Measurements from ENCODE around the gene MYO6. TPM values are rescaled to one million over a fixed set of nuclear protein-coding genes. Genes with fewer than 3 reads are reported as not detected.

The MYO6 gene
- polyA plus RNA-seq, 1 of the 3 experiments (the other 2 are of a cell fraction): 6.2 TPM

DNA sequence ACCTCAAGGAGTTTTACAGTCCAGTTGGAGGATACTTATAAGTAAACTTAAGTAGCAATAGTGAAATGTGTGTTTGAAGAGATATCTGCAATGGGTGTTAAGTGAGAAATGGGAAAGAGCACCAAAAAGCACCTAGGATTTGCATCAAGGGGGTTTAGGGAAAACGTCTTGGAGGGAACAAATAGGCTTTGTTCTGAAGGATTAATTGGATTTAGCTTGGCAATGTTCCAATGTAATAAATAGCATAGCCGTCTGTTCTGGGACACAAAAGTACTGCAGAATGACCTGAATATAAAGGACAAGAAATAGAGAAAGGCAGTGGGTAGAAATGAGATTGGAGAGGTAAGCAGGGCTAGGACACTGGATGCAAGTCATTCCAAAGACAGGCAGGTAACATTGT lies 2.8 kb upstream of the MYO6 start:
- 23% methylated on average over 2 of the region's 2 CpGs for WGBS (ENCODE audit: low lambda C conversion rate)
- Histone ChIP-seq H3K27me3 (ENCODE audit: insufficient read depth) (no peaks in the 10 kb centered on the region), H3K27ac (ENCODE audit: low read depth in 2 of 2, low read length in 1 of 2) (no peak overlapping the region), H3K36me3 (replicated peaks in 1 of 2; ENCODE audit: control insufficient read depth in 1 of 2, insufficient read depth in 2 of 2, low read length in 1 of 2) (no peaks in the 10 kb centered on the region), H3K4me3 (ENCODE audit: low read depth in 2 of 2, low read length in 1 of 2) (no peak overlapping the region), H3K79me2 (ENCODE audit: insufficient read depth) (peaks cover 18% of the 10 kb centered on the region), H4K20me1 (ENCODE audit: insufficient read depth) (no peaks in the 10 kb centered on the region), H3F3A (replicated peaks; ENCODE audit: insufficient read depth) (no peaks in the 10 kb centered on the region), H3K4me2 (no peak overlapping the region), H3K4me1 (ENCODE audit: control insufficient read depth in 1 of 2, insufficient read depth in 2 of 2, low read depth in 1 of 2, low read length in 1 of 2) (no peaks in the 10 kb centered on the region; a peak in 1 of 4 replicates), H3K9me3 (no peaks in the 10 kb centered on the region), H3K9me2 (no peaks in the 10 kb centered on the region), H3K9ac (no peak overlapping the region), H2AFZ (ENCODE audit: low read depth) (no peak overlapping the region)
- no peak for TF ChIP-seq MEF2A (IDR thresholded peaks at IDR 0.05; ENCODE audit: borderline replicate concordance, low read depth)
- TF ChIP-seq MXI1 (IDR thresholded peaks at IDR 0.05; ENCODE audit: low read depth, low read length): no peak
- no peak for TF ChIP-seq TAF1 (IDR thresholded peaks at IDR 0.05; ENCODE audit: borderline replicate concordance, low read depth, low read length)
- TF ChIP-seq GABPA (IDR thresholded peaks at IDR 0.05; ENCODE audit: low read depth): no peak
- no peak for TF ChIP-seq FOXJ3 (CRISPR knock-in tag; IDR thresholded peaks at IDR 0.05)
- TF ChIP-seq RAD21 (IDR thresholded peaks at IDR 0.05; ENCODE audit: low read length): no peak
- DNase-seq: no peak
- ChIA-PET POLR2A (no interaction called here), CTCF (no interaction called here)

DNA sequence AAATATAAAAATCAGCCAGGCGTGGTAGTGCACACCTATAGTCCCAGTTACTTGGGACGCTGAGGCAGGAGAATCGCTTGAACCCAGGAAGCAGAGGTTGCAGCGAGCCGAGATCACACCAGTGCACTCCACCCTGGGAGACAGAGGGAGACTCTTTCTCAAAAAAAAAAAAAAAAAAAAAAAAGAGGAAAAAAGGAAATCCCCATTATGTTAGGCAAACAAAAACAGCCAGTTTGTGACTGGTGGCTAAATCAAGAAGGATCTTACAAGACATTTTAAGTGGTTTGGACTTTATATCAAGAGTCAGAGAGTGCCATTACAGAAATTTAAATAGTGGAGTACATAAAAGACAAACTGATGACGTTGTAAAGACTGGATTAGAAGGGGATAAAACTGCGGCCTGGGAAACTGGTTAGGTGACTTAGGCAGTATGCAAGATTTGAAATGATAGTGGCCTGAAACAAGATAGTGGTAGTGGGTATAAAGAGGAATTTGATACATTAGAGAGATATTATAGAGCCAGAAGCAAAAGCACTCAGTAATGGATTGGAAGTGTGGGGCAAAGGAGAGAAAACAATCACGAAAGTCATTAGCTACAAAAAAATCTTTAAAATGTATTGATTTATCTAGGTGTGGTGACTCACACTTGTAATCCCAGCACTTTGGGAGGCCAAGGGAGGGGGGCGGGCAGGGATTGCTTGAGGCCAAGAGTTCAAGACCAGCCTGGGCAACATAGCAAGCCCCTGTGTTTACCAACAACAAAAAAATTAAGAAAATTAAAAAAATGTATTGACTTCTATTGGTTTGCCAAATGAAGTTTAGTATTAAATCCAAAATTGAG lies 1.7 kb upstream of the MYO6 start:
- 88% methylated on average over 9 of the region's 9 CpGs for WGBS (ENCODE audit: low lambda C conversion rate)
- POLR2A ChIA-PET: no interaction called here

More for the DNA sequence above, 1.7 kb upstream of the MYO6 start:
- Histone ChIP-seq H3K36me3 (replicated peaks in 1 of 2; ENCODE audit: control insufficient read depth in 1 of 2, insufficient read depth in 2 of 2, low read length in 1 of 2) (no peaks in the 10 kb centered on the region), H3K4me2 (no peak overlapping the region), H3K9me3 (no peaks in the 10 kb centered on the region), H2AFZ (ENCODE audit: low read depth) (no peak overlapping the region), H3K4me1 (ENCODE audit: control insufficient read depth in 1 of 2, insufficient read depth in 2 of 2, low read depth in 1 of 2, low read length in 1 of 2) (peaks cover 0 to 5% of the 10 kb centered on the region in 2 experiments; a peak in 2 of 4 replicates), H3F3A (replicated peaks; ENCODE audit: insufficient read depth) (peaks cover 5% of the 10 kb centered on the region), H3K4me3 (ENCODE audit: low read depth in 2 of 2, low read length in 1 of 2) (no peak overlapping the region), H3K9me2 (no peaks in the 10 kb centered on the region), H4K20me1 (ENCODE audit: insufficient read depth) (no peaks in the 10 kb centered on the region), H3K79me2 (ENCODE audit: insufficient read depth) (peaks cover 27% of the 10 kb centered on the region), H3K27ac (ENCODE audit: low read depth in 2 of 2, low read length in 1 of 2) (no peak overlapping the region), H3K9ac (no peak overlapping the region), H3K27me3 (ENCODE audit: insufficient read depth) (no peaks in the 10 kb centered on the region)
- CTCF ChIA-PET: no interaction called here
- no peak for DNase-seq
- TF ChIP-seq, protein P1, sequence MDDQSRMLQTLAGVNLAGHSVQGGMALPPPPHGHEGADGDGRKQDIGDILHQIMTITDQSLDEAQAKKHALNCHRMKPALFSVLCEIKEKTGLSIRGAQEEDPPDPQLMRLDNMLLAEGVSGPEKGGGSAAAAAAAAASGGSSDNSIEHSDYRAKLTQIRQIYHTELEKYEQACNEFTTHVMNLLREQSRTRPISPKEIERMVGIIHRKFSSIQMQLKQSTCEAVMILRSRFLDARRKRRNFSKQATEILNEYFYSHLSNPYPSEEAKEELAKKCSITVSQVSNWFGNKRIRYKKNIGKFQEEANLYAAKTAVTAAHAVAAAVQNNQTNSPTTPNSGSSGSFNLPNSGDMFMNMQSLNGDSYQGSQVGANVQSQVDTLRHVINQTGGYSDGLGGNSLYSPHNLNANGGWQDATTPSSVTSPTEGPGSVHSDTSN (IDR thresholded peaks at IDR 0.05): no peak
- TF ChIP-seq TAF1 (IDR thresholded peaks at IDR 0.05; ENCODE audit: borderline replicate concordance, low read depth, low read length): no peak
- TF ChIP-seq EP300 (IDR thresholded peaks at IDR 0.05; ENCODE audit: borderline replicate concordance in 1 of 2, low read depth in 1 of 2, low read length in 1 of 2): no peak
- TF ChIP-seq RFX5 (IDR thresholded peaks at IDR 0.05; ENCODE audit: low read length): no peak
- no peak for TF ChIP-seq FOSL2 (IDR thresholded peaks at IDR 0.05; ENCODE audit: borderline replicate concordance, low read depth)
- TF ChIP-seq FOXJ3 (CRISPR knock-in tag; IDR thresholded peaks at IDR 0.05): no peak
- no peak for TF ChIP-seq RCOR1 (IDR thresholded peaks at IDR 0.05; ENCODE audit: low read length)
- no peak for TF ChIP-seq GATA2 (CRISPR knock-in tag; IDR thresholded peaks at IDR 0.05)
- TF ChIP-seq EZH2phosphoT487 (IDR thresholded peaks at IDR 0.05; ENCODE audit: borderline replicate concordance, low read depth): no peak
- TF ChIP-seq TEAD4 (IDR thresholded peaks at IDR 0.05; ENCODE audit: borderline replicate concordance, insufficient read depth): no peak
- TF ChIP-seq, protein P2, sequence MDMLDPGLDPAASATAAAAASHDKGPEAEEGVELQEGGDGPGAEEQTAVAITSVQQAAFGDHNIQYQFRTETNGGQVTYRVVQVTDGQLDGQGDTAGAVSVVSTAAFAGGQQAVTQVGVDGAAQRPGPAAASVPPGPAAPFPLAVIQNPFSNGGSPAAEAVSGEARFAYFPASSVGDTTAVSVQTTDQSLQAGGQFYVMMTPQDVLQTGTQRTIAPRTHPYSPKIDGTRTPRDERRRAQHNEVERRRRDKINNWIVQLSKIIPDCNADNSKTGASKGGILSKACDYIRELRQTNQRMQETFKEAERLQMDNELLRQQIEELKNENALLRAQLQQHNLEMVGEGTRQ (IDR thresholded peaks at IDR 0.05; ENCODE audit: borderline replicate concordance, low read depth, low read length): no peak
- TF ChIP-seq, protein P3, sequence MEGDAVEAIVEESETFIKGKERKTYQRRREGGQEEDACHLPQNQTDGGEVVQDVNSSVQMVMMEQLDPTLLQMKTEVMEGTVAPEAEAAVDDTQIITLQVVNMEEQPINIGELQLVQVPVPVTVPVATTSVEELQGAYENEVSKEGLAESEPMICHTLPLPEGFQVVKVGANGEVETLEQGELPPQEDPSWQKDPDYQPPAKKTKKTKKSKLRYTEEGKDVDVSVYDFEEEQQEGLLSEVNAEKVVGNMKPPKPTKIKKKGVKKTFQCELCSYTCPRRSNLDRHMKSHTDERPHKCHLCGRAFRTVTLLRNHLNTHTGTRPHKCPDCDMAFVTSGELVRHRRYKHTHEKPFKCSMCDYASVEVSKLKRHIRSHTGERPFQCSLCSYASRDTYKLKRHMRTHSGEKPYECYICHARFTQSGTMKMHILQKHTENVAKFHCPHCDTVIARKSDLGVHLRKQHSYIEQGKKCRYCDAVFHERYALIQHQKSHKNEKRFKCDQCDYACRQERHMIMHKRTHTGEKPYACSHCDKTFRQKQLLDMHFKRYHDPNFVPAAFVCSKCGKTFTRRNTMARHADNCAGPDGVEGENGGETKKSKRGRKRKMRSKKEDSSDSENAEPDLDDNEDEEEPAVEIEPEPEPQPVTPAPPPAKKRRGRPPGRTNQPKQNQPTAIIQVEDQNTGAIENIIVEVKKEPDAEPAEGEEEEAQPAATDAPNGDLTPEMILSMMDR (IDR thresholded peaks at IDR 0.05): no peak
- TF ChIP-seq MXI1 (IDR thresholded peaks at IDR 0.05; ENCODE audit: low read depth, low read length): no peak
- TF ChIP-seq RXRA (IDR thresholded peaks at IDR 0.05; ENCODE audit: borderline replicate concordance, low read depth): no peak
- TF ChIP-seq, protein P4, sequence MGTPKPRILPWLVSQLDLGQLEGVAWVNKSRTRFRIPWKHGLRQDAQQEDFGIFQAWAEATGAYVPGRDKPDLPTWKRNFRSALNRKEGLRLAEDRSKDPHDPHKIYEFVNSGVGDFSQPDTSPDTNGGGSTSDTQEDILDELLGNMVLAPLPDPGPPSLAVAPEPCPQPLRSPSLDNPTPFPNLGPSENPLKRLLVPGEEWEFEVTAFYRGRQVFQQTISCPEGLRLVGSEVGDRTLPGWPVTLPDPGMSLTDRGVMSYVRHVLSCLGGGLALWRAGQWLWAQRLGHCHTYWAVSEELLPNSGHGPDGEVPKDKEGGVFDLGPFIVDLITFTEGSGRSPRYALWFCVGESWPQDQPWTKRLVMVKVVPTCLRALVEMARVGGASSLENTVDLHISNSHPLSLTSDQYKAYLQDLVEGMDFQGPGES (IDR thresholded peaks at IDR 0.05; ENCODE audit: low read depth, low read length): no peak
- TF ChIP-seq RAD21 (IDR thresholded peaks at IDR 0.05; ENCODE audit: low read length): no peak
- TF ChIP-seq NRF1 (IDR thresholded peaks at IDR 0.05; ENCODE audit: low read depth, low read length): no peak
- no peak for TF ChIP-seq YY1 (IDR thresholded peaks at IDR 0.05; ENCODE audit: low read depth)
- TF ChIP-seq CHD2 (IDR thresholded peaks at IDR 0.05; ENCODE audit: low read length, partially characterized antibody): no peak
- no peak for TF ChIP-seq JUND (IDR thresholded peaks at IDR 0.05)
